Smooth muscle cell (in vitro differentiated cells): ENCODE data around the gene SCFD2. TPM values are rescaled to one million over a fixed set of nuclear protein-coding genes. Genes with fewer than 3 reads are reported as not detected.

Experiments
- DNase-seq: peaks from one replicate; lab custom pipeline; 2025; ENCODE audit not compliant: unreplicated experiment; lab: John Stamatoyannopoulos, UW
- H2AFZ ChIP-seq: fragments of 200-600 bp; sonication (generic); 2 replicates; pipeline ENCODE4 v1.6.0; 2016; ENCODE audit warnings: antibody characterized with exemption, low read depth, mild to moderate bottlenecking
- H3F3A ChIP-seq: fragments of 200-600 bp; sonication (generic); 2 replicates; pipeline ENCODE4 v1.6.0; 2017; ENCODE audit warnings: antibody characterized with exemption, low read depth
- H3K27ac ChIP-seq: fragments of 200-600 bp; sonication (generic); 2 replicates; pipeline ENCODE4 v1.5.1; 2016; ENCODE audit warnings: low read depth, mild to moderate bottlenecking
- H3K27me3 ChIP-seq: fragments of 200-600 bp; sonication (generic); 2 replicates; pipeline ENCODE4 v1.6.1; 2016; ENCODE audit warnings: low read depth, mild to moderate bottlenecking
- H3K36me3 ChIP-seq: fragments of 200-600 bp; sonication (generic); 2 replicates; pipeline ENCODE4 v1.5.1; 2016; ENCODE audit warnings: low read depth
- H3K4me1 ChIP-seq: fragments of 200-600 bp; sonication (generic); 2 replicates; pipeline ENCODE4 v1.5.1; 2016; ENCODE audit warnings: low read depth
- H3K4me2 ChIP-seq: fragments of 200-600 bp; sonication (generic); 2 replicates; pipeline ENCODE4 v1.6.0; 2016; ENCODE audit warnings: mild to moderate bottlenecking
- H3K4me3 ChIP-seq: fragments of 200-600 bp; sonication (generic); 2 replicates; pipeline ENCODE4 v1.5.1; 2016; ENCODE audit warnings: mild to moderate bottlenecking
- H3K79me2 ChIP-seq: fragments of 200-600 bp; sonication (generic); 2 replicates; pipeline ENCODE4 v1.6.0; 2016; ENCODE audit warnings: low read depth, mild to moderate bottlenecking
- H3K9ac ChIP-seq: fragments of 200-600 bp; sonication (generic); 2 replicates; pipeline ENCODE4 v1.6.0; 2016; ENCODE audit warnings: low read depth
- H3K9me3 ChIP-seq: fragments of 200-600 bp; sonication (generic); replicated peaks from 2 replicates; pipeline ENCODE4 v1.5.1; 2016; ENCODE audit warnings: low read depth
- H4K20me1 ChIP-seq: fragments of 200-600 bp; sonication (generic); 2 replicates; pipeline ENCODE4 v1.6.0; 2016; ENCODE audit warnings: low read depth
- CTCF ChIP-seq: fragments of 200-600 bp; sonication (generic); IDR thresholded peaks from 2 replicates; pipeline ENCODE4 v1.5.1; 2017; ENCODE audit warnings: borderline replicate concordance, mild to moderate bottlenecking, antibody characterized with exemption; ENCODE audit not compliant: insufficient read depth, poor library complexity, severe bottlenecking
- WGBS: methylation state at CpG from one replicate; pipeline ENCODE4 v1.1.7; 2016; ENCODE audit warnings: low lambda C conversion rate; 5-methylcytosine and 5-hydroxymethylcytosine counted together
- polyA plus RNA-seq: library from polyadenylated mRNA; unstranded; fragments of >200 nt; fragmentation: Nextera tagmentation; extraction: Ambion mirVana; gene quantifications from 2 replicates; pipeline ENCODE4 v1.2.1, GENCODE V29; 2016
- total RNA-seq: library from RNA; depleted of rRNA; stranded (reverse); fragments of >200 nt; gene quantifications from 2 replicates; pipeline ENCODE4 v1.2.3, GENCODE V29; 2014

Gene SCFD2
- total and polyA plus RNA-seq, 2 experiments from 2014 or later = 7.8 to 11.4 TPM

DNA sequence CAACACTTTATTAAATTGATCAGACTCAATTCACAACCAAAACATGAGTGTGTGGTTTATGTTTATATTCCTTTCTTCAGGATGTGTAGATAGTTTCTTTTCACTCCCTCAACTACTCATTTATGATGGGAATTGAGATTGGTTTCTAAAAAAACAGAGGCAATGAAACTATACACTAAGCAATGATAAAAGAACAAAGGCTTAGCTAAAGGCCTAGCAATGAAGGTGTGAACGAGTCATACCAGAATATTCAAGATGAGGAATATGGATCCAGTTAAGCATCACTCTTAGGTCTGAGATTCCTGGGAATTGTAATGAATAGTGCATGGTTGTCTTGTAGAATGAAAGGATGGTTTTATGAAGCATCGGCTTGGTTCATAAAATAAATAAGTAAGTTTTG lies 521.3 kb downstream of the SCFD2 start:
- H3K27ac ChIP-seq = no peak overlapping the region
- peaks cover 37% of the 10 kb centered on the region for H3K4me1 ChIP-seq
- no peak overlapping the region for H3K9ac ChIP-seq
- H3K79me2 ChIP-seq = no peaks in the 10 kb centered on the region
- no peak for DNase-seq
- H4K20me1 ChIP-seq = no peaks in the 10 kb centered on the region
- H2AFZ ChIP-seq = no peak overlapping the region
- H3F3A ChIP-seq = peaks cover under 1% of the 10 kb centered on the region
- H3K4me2 ChIP-seq = no peak overlapping the region
- H3K4me3 ChIP-seq = no peak overlapping the region
- no peaks in the 10 kb centered on the region for H3K9me3 ChIP-seq
- H3K36me3 ChIP-seq = no peaks in the 10 kb centered on the region
- no peak for TF ChIP-seq CTCF
- 97% methylated on average over 2 of the region's 2 CpGs for WGBS
- no peaks in the 10 kb centered on the region for H3K27me3 ChIP-seq

GRCh38 chr4:52843958-52844357 lies 521.9 kb downstream of the SCFD2 start:
- Histone ChIP-seq H3K27ac (no peak overlapping the region), H3K9me3 (no peaks in the 10 kb centered on the region), H3F3A (peaks cover 7% of the 10 kb centered on the region), H3K4me2 (no peak overlapping the region), H3K4me3 (no peak overlapping the region), H2AFZ (no peak overlapping the region), H3K4me1 (peaks cover 43% of the 10 kb centered on the region), H3K27me3 (no peaks in the 10 kb centered on the region), H3K9ac (no peak overlapping the region), H4K20me1 (no peaks in the 10 kb centered on the region), H3K79me2 (no peaks in the 10 kb centered on the region), H3K36me3 (no peaks in the 10 kb centered on the region)
- no peak for DNase-seq
- no peak for TF ChIP-seq CTCF
- 97% methylated on average over 3 of the region's 3 CpGs for WGBS

- peak overlapping the region; percentile 51 for H3K27ac ChIP-seq
- H3K4me2 ChIP-seq = peak overlapping the region; percentile 48
- DNase-seq = no peak
- 21% methylated on average over 2 of the region's 2 CpGs for WGBS
- no peak overlapping the region for H3K4me3 ChIP-seq
- no peaks in the 10 kb centered on the region for H3K36me3 ChIP-seq
- H4K20me1 ChIP-seq = no peaks in the 10 kb centered on the region
- no peaks in the 10 kb centered on the region for H3K79me2 ChIP-seq
- H2AFZ ChIP-seq = peak overlapping the region; percentile 68
- H3F3A ChIP-seq = peaks cover 8% of the 10 kb centered on the region
- no peaks in the 10 kb centered on the region for H3K9me3 ChIP-seq
- no peak overlapping the region for H3K9ac ChIP-seq
- H3K27me3 ChIP-seq = no peaks in the 10 kb centered on the region
- H3K4me1 ChIP-seq = peaks cover 49% of the 10 kb centered on the region
- no peak for TF ChIP-seq CTCF
These were observed 522.5 kb downstream of the SCFD2 start for GRCh38 chr4:52843351-52843750.

GRCh38 chr4:52842792-52843191 lies 523.1 kb downstream of the SCFD2 start:
- Histone ChIP-seq H2AFZ (peak overlapping the region; percentile 68), H3K9ac (no peak overlapping the region), H3K36me3 (no peaks in the 10 kb centered on the region), H3F3A (peaks cover 8% of the 10 kb centered on the region), H3K79me2 (no peaks in the 10 kb centered on the region), H3K4me2 (peak overlapping the region; percentile 48), H3K27me3 (no peaks in the 10 kb centered on the region), H3K27ac (peak overlapping the region; percentile 51), H4K20me1 (no peaks in the 10 kb centered on the region), H3K4me1 (peaks cover 53% of the 10 kb centered on the region), H3K9me3 (no peaks in the 10 kb centered on the region), H3K4me3 (no peak overlapping the region)
- no peak for TF ChIP-seq CTCF
- no peak for DNase-seq
- 74% methylated on average over 3 of the region's 3 CpGs for WGBS
